GM12878 (cell line): ENCODE data around the gene SRPK2.

Experiments
- CBX3 ChIP-seq: fragments of 200-600 bp; sonication (generic); IDR thresholded peaks from 2 replicates; pipeline ENCODE4 v1.6.1; 2016; ENCODE audit warnings: low read depth, borderline replicate concordance
- CREB1 ChIP-seq: IDR thresholded peaks from 2 replicates; pipeline ENCODE4 v1.6.1; 2012; ENCODE audit warnings: low read depth, mild to moderate bottlenecking, inconsistent platforms
- EZH2 ChIP-seq: IDR thresholded peaks from 2 replicates; pipeline ENCODE4 v1.6.1; 2012; ENCODE audit warnings: low read depth, mild to moderate bottlenecking, control low read depth, inconsistent platforms, low read length, borderline replicate concordance; ENCODE audit not compliant: control insufficient read depth
- FOXM1 ChIP-seq: IDR thresholded peaks from 2 replicates; pipeline ENCODE4 v1.6.1; 2012; ENCODE audit warnings: low read depth, mild to moderate bottlenecking, inconsistent platforms, low read length, moderate library complexity
- MEF2A ChIP-seq: IDR thresholded peaks from 2 replicates; pipeline ENCODE4 v1.6.1; 2011; ENCODE audit warnings: low read depth, mild to moderate bottlenecking, low read length, moderate library complexity; ENCODE audit not compliant: insufficient read depth
- NFYA ChIP-seq: IDR thresholded peaks from 2 replicates; pipeline ENCODE4 v1.6.1; 2011; ENCODE audit warnings: low read depth, mild to moderate bottlenecking, low read length, improper control_type of control experiment, borderline replicate concordance
- NFYB ChIP-seq: IDR thresholded peaks from 2 replicates; pipeline ENCODE4 v1.6.1; 2011; ENCODE audit warnings: low read depth, mild to moderate bottlenecking, low read length, improper control_type of control experiment, moderate library complexity; ENCODE audit not compliant: insufficient read depth
- NR2C1 ChIP-seq: fragments of 450-650 bp; IDR thresholded peaks from 2 replicates; pipeline ENCODE4 v1.6.1; 2017; ENCODE audit warnings: antibody characterized with exemption, mild to moderate bottlenecking, moderate library complexity
- POLR2A ChIP-seq: IDR thresholded peaks from 2 replicates; pipeline ENCODE4 v1.6.1; 2011; ENCODE audit warnings: low read depth, mild to moderate bottlenecking, low read length
- SIX5 ChIP-seq: IDR thresholded peaks from 2 replicates; pipeline ENCODE4 v1.6.1; 2011; ENCODE audit warnings: mild to moderate bottlenecking, low read depth, low read length, moderate library complexity; ENCODE audit not compliant: severe bottlenecking
- USF2 ChIP-seq: IDR thresholded peaks from 2 replicates; pipeline ENCODE4 v1.6.1; 2011; ENCODE audit warnings: low read depth, low read length, improper control_type of control experiment, borderline replicate concordance
- YBX1 ChIP-seq: fragments of 450-650 bp; IDR thresholded peaks from 2 replicates; pipeline ENCODE4 v1.6.1; 2016; ENCODE audit warnings: antibody characterized with exemption
- YY1 ChIP-seq: IDR thresholded peaks from 2 replicates; pipeline ENCODE4 v1.6.1; 2011; ENCODE audit warnings: low read depth, mild to moderate bottlenecking, low read length
- TF ChIP-seq, protein P1 (sequence below), 3 experiments: IDR thresholded peaks in 2 of 3; conservative IDR thresholded peaks in 1 of 3; 2 replicates each; pipeline ENCODE4 v1.5.1; 2011; ENCODE audit warnings: low read depth in 3 of 3, low read length in 3 of 3, mild to moderate bottlenecking in 3 of 3, control low read depth in 2 of 3, moderate library complexity in 2 of 3, inconsistent platforms in 1 of 3, mixed read lengths in 1 of 3; ENCODE audit not compliant: control insufficient read depth in 2 of 3, insufficient read depth in 1 of 3; ENCODE audit errors: extremely low read depth in 1 of 3

DNA sequence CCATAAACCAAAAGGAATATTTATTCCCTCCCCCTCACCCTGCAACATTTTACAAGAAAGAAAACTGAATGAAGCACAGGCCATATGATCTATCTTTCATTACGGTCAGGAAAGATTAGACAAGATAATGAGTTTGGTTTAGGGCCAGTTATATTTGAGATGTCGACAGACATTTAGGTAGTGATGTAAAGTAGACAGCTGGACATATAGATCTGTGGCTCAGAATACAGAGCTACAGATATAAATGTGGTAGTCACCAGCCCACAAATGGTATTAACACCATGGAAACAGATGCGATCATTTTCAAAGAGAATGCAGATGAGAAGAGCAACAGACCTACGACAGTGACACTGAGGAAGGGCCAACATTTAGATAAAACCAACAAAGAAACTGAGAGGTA is 142.5 kb downstream of the SRPK2 start:
- TF ChIP-seq SIX5 (no peak), POLR2A (no peak), CREB1 (no peak), NFYA (no peak), FOXM1 (no peak), NFYB (no peak), USF2 (no peak), YBX1 (no peak), CBX3 (no peak), EZH2 (no peak), MEF2A (no peak), YY1 (no peak), NR2C1 (no peak)
- TF ChIP-seq, protein P1, sequence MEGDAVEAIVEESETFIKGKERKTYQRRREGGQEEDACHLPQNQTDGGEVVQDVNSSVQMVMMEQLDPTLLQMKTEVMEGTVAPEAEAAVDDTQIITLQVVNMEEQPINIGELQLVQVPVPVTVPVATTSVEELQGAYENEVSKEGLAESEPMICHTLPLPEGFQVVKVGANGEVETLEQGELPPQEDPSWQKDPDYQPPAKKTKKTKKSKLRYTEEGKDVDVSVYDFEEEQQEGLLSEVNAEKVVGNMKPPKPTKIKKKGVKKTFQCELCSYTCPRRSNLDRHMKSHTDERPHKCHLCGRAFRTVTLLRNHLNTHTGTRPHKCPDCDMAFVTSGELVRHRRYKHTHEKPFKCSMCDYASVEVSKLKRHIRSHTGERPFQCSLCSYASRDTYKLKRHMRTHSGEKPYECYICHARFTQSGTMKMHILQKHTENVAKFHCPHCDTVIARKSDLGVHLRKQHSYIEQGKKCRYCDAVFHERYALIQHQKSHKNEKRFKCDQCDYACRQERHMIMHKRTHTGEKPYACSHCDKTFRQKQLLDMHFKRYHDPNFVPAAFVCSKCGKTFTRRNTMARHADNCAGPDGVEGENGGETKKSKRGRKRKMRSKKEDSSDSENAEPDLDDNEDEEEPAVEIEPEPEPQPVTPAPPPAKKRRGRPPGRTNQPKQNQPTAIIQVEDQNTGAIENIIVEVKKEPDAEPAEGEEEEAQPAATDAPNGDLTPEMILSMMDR (IDR thresholded peaks at IDR 0.05 in 2 of 3, conservative IDR thresholded peaks at IDR 0.05 in 1 of 3; ENCODE audit: control insufficient read depth in 2 of 3, extremely low read depth in 1 of 3, insufficient read depth in 1 of 3, low read depth in 3 of 3, low read length in 3 of 3): no peak
